DMS79 treated with DMSO at 0.1 percent for 48 hours (cell line): Measurements from ENCODE around the gene PSMG3.
"Not testable (repeated sequence)": the region's sequence is repeated elsewhere in the genome, so short reads cannot be mapped to it uniquely, and the experiment has no call there.

Experiments used
- DNase-seq: peaks from one replicate; lab custom pipeline; 2025; lab: John Stamatoyannopoulos, UW

The PSMG3 gene

DNA sequence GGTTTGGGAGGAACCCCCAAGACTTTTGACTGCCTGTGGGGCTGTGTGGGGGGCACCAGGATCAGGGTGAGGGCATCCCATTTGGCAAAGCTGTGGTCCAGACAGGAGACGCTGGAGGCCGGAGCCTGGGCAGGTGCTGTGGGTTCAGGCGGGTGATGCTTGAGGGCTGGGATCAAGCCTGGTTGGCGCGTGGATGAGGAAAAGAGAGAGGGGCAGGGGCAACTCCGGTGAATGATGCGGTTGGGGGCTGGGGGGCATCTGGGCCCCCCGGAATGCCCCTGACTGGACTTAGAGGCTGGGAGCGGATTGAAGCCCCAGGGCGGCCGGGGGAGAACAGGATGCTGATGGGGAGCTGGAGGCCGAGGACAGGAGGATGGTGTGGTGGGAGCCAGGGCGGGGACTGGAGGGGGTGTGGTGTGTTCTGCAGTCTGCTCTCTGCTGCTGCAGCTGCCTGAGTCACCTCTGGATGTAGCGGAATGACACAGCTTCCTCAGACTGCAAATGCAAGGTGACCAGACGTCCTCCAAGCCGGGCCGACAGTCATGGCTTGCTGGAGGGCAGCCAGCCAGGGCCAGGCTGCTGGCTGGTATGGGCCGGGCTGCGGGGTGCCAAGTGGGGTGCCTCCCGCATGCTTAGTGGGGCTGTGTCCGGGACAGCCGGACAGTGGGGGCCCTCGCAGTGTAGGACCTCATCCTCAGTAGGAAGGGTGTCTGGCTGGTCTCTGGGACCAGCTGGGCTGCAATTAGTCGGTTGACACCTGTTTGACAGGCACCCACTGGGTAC lies 36.1 kb downstream of the PSMG3 start:
- DNase-seq = no peak

- DNase-seq = no peak
Observed at GRCh38 chr7:1533255-1533546, 36.6 kb downstream of the PSMG3 start.

DNA sequence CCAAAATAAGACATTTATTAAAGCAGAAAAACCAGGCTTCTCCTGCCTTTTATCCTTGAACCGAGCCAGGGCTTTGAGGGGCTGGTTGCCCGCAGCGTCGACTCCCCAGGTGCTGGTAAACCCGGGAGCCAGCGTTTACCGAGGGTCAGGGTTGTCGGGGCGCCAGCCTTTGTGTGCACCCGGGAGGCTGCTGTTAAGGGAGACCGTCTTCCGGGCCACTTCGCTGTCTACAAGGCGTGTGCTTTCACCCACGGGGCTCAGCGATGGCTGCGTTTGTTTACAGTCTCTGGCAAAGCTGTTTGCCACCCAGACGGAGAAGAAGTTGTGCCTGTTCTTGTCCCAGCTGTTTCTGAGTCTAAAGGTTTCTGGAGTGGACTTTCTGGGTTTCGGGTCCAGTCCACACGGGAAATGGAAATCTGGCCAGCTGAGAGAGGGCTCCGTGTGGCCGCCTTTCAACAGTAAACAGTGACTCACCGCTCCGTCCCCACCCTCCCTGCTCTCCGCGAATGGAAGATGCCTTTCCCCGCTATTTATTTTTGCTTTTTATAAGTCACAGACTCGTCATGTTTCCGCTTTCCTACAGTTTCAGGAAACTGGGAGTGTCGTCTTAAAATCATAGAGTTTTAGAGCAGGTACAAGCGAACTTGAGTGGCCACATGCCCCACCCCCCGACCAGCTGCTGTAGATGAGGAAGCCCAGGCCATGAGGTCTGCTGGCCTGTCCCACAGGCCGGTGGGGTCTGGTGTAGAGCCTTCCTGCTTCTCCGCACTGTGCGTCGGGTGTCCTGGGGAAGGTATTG lies 37.2 kb downstream of the PSMG3 start:
- no peak for DNase-seq

DNA sequence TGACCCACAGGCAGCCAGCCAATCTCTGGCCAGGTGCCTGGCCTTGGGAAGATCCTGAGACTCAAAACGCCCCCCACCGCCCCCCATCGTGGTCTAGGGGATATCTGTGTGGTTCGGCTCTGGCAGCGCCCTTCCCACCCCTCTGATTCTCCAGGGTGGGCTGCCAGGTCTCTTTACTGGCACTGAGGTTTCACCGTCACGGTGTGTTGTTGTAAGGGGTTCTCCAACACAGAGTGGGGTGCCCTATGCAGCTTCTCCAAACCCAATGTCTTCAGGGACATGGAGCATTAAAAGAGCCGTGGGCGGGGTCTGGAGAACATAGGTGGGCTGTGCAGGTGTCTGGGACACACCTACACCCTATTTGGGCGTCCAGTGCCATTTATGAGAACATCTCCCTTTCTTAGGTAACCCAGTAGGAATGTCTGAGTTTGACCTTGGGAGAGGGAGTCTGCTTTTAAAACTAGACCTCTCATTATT lies 37.8 kb downstream of the PSMG3 start:
- DNase-seq = no peak

DNA sequence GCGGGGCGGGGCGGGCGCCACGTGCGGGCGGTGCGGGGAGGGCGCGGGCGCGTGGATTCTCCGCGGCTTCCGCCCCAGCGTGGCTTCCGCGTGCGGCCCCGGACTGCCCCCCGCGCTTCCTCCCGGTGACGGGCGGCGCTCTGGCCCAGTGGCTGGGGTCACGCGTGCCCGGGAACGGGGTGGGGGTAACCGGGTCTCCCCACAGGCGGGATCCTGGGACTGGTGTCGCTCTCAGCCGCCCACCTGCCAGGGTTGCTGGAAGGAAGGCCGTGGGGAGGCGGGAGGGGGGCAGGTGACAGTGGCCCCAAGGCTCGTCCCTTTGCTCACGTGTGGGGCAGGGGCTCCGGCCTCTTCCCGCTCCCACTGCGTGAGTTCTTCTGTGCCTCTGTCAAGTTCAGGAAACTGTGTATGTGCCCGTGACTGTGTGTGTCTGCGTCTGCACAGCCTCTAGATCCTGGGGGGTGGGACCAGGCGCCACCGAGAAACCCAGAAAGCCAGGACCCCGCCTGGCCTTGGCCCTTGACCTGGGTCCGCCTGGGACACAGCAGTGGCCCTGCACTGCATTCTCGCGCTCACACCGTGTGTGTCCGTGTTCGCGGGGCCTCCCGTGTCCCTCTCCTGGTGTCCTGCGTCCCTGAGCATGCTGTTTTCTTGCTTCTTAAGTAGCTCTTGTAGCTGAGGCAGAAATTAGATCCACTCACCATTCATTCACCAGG lies 38.4 kb downstream of the PSMG3 start:
- peak; percentile 34 for DNase-seq

- DNase-seq = no peak
Observed at GRCh38 chr7:1530946-1531262, 38.9 kb downstream of the PSMG3 start.

GRCh38 chr7:1529383-1530116 lies 40.3 kb downstream of the PSMG3 start:
- no peak for DNase-seq

- no peak for DNase-seq
Observed at GRCh38 chr7:1526271-1526754, 43.5 kb downstream of the PSMG3 start.

- no peak for DNase-seq
Observed at GRCh38 chr7:1525409-1525808, 44.4 kb downstream of the PSMG3 start.

DNA sequence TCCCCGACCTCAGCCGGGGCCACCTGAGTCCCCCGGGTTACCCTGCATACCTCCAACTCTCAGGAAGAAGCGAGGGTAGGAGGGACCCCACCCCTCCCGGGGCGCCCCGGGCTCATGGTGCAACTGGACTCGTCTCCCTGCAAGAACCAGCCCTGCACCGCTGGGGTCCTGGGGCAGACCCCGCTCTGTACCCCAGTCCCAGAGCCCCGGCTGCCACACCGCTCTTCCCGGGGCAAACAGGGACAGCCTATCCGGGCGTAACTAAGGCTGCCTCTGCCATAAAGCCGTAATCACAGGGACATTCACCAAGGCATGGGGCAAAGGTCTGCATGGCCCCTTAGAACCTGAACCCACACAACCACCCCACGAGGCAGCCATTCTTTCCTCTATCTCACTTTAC lies 46.0 kb downstream of the PSMG3 start:
- no peak for DNase-seq

DNA sequence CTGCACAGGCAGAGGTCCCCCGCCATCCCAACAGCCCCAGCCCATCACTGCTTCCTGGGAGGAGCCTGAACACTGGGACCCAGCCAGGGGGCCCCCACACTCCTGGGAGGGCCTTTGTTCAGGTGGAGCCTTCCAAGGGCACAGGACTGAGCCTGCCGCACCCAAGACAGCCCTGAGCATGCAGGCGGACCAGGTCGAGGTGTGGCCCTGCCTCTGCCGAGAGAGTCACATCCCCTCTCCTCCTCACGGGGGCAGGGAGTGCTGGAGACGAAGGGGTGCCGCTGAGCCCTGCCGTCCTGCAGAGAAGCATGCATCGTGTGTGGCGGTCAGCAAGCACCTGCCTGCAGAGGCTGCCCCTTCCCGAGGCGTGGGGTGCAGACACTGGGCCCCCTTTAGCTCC lies 46.6 kb downstream of the PSMG3 start:
- no peak for DNase-seq

GRCh38 chr7:1521456-1521855 lies 48.4 kb downstream of the PSMG3 start:
- no peak for DNase-seq

- DNase-seq = no peak
Observed at GRCh38 chr7:1520539-1521234, 49.1 kb downstream of the PSMG3 start.

DNA sequence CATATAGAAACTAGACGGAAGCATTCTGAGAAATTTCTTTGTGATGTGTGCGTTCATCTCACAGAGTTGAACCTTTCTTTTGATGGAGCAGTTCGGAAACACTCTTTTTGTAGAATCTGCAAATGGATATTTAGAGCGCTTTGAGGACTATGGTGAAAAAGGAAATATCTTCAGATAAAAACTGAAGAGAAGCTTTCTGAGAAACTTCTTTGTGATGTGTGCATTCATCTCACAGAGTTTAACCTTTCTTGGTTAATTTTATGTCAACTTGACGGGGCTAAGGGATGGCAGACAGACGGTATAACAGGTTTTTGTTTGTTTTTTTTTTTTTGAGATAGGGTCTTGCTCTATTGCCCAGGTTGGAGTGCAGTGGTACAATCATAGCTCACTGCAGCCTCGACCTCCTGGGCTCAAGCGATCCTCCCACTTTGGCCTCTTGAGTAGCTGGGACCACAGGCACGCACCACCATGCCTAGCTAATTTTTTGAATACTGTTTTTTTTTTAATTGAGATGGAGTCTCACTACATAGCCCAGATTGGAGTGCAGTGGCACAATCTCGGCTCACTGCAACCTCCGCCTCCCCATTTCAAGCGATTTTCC lies 50.4 kb downstream of the PSMG3 start:
- DNase-seq = not testable (repeated sequence)
